Skin epidermis (tissue), 12 donors: ENCODE results near the gene ZNF213.
"Not testable (repeated sequence)": the region's sequence is repeated elsewhere in the genome, so short reads cannot be mapped to it uniquely, and the experiment has no call there.

Experiments used
- H3K27ac ChIP-seq, 21 experiments: fragments of 200-600 bp; sonication (generic) in 11 of 21; one replicate each; pipeline ENCODE4 v1.5.0; 2020; ENCODE audit warnings: mild to moderate bottlenecking in 3 of 21, inconsistent platforms in 2 of 21, moderate library complexity in 2 of 21
- H3K4me3 ChIP-seq, 7 experiments: fragments of 200-600 bp; sonication (generic) in 2 of 7; one replicate each; pipeline ENCODE4 v1.5.0; 2020; ENCODE audit warnings: inconsistent platforms in 2 of 7, mild to moderate bottlenecking in 2 of 7, moderate library complexity in 1 of 7

Gene ZNF213

DNA sequence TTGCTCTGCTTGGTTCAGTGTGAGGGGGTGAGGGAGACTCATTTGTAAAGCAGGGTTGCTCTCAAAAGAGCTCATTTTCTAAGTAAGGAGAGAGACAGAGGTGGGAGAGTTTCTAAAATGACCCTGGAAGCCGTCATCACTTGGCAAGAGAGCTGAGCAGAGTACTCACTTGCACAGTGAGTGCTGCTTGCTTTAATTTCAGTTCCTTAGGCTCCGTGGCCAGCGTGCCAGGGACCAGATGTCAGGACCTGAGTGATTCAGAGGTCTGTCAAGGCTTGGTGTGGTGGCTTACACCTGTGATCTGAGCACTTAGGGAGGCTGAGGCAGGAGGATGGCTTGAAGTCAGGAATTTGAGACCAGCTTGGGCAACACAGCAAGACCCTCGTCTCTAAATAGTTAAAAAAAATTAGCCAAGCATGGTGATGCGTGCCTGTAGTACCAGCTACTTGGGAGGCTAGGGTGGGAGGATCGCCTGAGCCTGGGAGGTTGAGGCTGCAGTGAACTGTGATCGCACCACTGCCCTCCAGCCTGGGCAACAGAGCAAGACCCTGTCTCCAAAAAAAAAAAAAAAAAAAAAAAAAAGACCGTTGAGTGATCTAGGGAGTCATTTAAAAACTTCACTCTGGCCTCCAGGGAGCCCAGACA lies 11.8 kb upstream of the ZNF213 start:
- H3K4me3 ChIP-seq: no peak overlapping the region
- no peak overlapping the region for H3K27ac ChIP-seq

GRCh38 chr16:3123986-3124886 lies 10.6 kb upstream of the ZNF213 start:
- peak overlapping the region in 20 of 21 experiments; percentile 43 to 88 (median 78) for H3K27ac ChIP-seq
- H3K4me3 ChIP-seq: peak overlapping the region; percentile 41 to 78 (median 62)

DNA sequence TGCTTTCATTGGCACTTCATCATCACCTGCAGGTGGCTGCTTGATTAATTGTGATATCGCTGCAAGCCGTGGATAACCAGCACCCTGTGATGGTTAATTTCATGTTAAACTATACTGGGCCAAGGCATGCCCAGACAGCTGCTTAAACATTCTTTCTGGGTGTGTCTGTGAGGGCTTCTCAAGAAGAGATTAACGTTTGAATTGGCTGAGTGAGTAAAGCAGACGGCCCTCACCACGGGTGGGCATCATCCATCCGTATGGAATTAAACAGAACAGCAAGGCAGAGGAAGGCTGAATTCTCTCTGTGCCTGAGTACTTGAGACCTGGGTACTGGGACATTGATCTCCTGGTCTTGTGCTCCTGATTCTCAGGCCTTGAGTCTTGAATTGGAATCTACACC lies 7.1 kb upstream of the ZNF213 start:
- Histone ChIP-seq H3K4me3 (no peak overlapping the region), H3K27ac (peak overlapping the region in 1 of 21 experiments; percentile 31)

DNA sequence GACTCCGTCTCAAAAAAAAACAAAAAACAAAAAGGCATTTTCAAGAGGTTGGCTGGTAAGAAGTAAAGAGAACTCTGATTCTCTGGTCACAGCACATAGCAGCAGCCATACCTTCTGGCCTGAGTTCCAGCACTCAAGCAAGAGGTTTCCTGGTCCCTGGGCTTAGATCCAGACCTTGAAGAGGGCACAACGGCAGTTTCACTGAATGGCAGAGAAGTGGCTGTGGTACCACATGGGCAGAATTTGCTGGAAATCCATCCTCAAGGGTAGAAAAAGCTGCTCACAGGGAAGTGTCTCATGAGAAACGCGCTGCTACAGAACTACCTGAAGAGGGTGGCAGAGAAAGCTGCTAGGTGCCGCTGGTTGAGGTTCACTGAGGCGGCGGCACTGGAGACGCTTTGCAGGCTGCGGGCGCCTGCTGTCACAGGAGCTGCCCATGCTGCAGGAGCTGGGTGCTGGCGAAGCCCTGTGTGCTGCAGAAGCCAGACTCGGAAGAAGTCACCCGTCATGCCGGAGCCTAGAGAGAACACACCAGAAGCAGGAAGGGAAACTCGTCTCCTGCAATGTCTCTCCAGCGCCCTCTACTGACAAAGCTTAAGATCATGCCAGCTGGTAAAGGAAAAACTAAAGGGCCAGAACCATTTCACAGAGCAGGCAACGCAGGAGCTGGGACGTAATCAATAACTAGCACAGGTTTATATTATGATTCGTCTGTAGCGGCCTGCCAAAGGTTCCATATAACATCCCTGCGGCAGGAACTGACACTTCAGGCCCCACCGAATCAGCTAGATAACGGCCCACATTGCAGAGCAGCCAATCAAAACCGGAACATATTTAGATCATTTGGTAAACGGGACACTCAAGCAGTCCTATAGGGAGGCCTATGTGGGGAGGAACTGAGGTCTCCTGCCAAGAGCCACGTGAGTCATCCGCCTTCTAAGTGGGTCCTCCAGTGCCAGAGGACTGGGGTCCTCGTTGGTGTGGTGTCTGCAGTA lies 5.4 kb upstream of the ZNF213 start:
- Histone ChIP-seq H3K4me3 (peak overlapping the region; percentile 27 to 54 (median 37)), H3K27ac (peak overlapping the region in 19 of 21 experiments; percentile 7 to 89 (median 72))

DNA sequence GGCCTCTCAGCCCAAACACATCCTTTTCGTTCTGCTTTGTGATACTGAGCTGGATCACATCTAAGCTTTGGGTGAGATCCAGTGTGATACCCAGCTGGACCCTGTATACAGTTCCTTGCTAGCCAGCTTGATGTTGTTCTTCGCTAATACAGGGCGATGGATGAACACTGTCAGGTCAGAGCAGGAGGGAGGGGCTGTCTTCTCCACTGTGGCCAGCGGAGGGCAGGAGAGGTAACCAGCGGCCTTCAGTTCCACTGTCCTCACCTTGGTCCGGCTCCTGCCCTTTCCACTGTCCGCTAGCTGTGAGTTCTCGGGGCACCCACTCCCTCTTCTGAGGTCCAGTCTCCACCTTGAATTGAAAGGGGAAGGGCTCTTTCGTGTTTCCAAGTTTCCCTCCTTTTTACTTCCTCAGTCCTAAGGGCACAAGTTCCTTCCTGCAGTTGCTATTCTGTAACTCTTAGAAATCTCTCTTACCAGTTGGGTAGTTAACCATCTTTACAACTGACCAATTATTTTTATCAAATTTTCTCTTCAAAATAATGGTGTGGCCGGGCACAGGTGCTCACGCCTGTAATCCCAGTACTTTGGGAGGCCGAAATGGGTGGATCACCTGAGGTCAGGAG lies 3.0 kb upstream of the ZNF213 start:
- no peak overlapping the region for H3K4me3 ChIP-seq

GRCh38 chr16:3133844-3134243 lies 985 bp upstream of the ZNF213 start:
- H3K4me3 ChIP-seq: peak overlapping the region; percentile 84 to 99 (median 90)
- H3K27ac ChIP-seq: peak overlapping the region in 20 of 21 experiments; percentile 79 to 98 (median 94)

More for the DNA sequence above, 3.0 kb upstream of the ZNF213 start:
- peak overlapping the region in 1 of 21 experiments; percentile 12 for H3K27ac ChIP-seq

- H3K4me3 ChIP-seq: peak overlapping the region; percentile 84 to 99 (median 90)
- H3K27ac ChIP-seq: peak overlapping the region; percentile 55 to 98 (median 94)
These were observed 392 bp downstream of the ZNF213 start for GRCh38 chr16:3135126-3135715.

- H3K27ac ChIP-seq: peak overlapping the region in 1 of 21 experiments; percentile 14
- no peak overlapping the region for H3K4me3 ChIP-seq
These were observed 2.4 kb downstream of the ZNF213 start for GRCh38 chr16:3137267-3137666.

- Histone ChIP-seq H3K4me3 (no peak overlapping the region), H3K27ac (no peak overlapping the region)
These were observed 3.5 kb downstream of the ZNF213 start for GRCh38 chr16:3138342-3138741.

GRCh38 chr16:3138823-3139426 lies 4.1 kb downstream of the ZNF213 start:
- no peak overlapping the region for H3K27ac ChIP-seq
- H3K4me3 ChIP-seq: no peak overlapping the region

DNA sequence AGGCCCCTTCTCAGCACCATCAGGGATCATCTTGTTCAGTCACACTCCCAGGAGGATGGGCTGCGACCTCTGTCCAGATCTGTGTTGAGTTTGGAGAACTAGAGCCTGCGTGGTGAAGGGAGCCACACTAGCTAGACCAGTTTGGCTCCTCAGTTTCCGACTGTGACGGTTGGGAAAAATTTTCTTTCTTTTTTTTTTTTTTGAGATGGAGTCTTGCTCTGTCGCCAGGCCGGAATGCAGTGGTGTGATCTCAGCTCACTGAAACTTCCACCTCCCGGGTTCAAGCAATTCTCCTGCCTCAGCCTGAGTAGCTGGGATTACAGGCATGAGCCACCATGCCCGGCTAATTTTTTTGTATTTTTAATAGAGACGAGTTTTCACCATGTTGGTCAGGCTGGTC lies 4.7 kb downstream of the ZNF213 start:
- H3K4me3 ChIP-seq, H3K27ac ChIP-seq: not testable (repeated sequence)

GRCh38 chr16:3140603-3141427 lies 6.0 kb downstream of the ZNF213 start:
- no peak overlapping the region for H3K4me3 ChIP-seq
- no peak overlapping the region for H3K27ac ChIP-seq

- Histone ChIP-seq H3K27ac (no peak overlapping the region), H3K4me3 (no peak overlapping the region)
These were observed 7.0 kb downstream of the ZNF213 start for GRCh38 chr16:3141781-3142311.

- Histone ChIP-seq H3K27ac (no peak overlapping the region), H3K4me3 (no peak overlapping the region)
These were observed 7.5 kb downstream of the ZNF213 start for GRCh38 chr16:3142327-3142726.

DNA sequence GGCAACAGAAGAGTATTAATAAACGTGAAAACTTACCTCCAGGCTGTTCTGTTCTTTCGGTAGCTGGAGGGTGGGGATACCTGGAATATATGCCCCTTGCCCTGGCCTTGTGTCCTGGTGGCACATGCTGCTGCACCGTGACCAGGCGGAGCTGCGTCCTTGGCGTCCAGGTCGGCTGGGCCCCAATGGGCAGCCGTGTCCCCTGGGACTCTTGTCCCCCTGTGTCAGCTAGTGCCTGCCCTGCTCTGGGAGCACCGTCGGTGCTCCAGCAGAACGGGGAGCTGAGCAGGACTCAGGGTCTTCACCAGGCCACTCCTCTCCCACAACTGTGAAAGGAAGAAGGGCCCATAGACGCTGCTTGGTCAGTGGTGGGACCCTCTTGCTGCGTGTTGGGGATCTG lies 7.9 kb downstream of the ZNF213 start:
- Histone ChIP-seq H3K4me3 (no peak overlapping the region), H3K27ac (no peak overlapping the region)

- no peak overlapping the region for H3K4me3 ChIP-seq
These were observed 8.4 kb downstream of the ZNF213 start for GRCh38 chr16:3143189-3143588.

GRCh38 chr16:3143598-3144320 lies 8.9 kb downstream of the ZNF213 start:
- Histone ChIP-seq H3K27ac (no peak overlapping the region), H3K4me3 (no peak overlapping the region)

More at GRCh38 chr16:3143189-3143588, 8.4 kb downstream of the ZNF213 start:
- no peak overlapping the region for H3K27ac ChIP-seq
